ENCODE results near the gene NRXN3.

NRXN3 gene

DNA sequence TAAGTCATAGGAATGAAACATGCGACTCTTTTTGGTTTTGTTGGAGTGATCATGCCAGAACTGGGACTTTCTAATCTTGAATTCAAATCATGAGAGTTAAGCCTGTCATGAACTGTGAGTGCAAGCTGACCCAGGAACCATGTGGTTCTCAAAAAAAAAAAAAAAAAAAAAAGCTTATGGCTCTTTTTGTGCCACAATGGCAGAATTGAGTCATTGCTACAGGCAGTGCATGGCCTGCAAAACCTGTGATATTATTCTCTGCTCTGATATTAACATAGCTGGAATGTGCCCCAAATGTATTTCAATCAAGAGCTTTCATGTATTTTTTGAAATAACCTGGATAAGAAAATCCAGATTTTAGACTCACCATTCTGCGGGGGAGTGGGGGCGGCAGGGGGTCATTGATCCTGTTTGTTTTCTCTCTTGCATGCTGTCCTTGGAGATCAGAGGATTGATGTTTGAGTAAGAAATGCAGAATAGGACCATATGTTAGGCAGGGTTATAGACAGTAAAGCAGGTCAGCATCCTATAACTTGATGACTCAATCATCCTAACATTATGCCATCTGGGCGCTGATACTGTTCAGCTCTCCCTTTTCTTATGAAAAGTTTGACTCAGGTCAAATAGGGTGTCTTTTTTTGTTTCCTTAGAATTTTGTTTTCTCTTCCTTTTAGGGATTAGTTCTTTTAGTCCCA lies 1243.7 kb downstream of the NRXN3 start:
- no peak for DNase-seq (ENCODE audit: low read depth in 2 of 2)

DNA sequence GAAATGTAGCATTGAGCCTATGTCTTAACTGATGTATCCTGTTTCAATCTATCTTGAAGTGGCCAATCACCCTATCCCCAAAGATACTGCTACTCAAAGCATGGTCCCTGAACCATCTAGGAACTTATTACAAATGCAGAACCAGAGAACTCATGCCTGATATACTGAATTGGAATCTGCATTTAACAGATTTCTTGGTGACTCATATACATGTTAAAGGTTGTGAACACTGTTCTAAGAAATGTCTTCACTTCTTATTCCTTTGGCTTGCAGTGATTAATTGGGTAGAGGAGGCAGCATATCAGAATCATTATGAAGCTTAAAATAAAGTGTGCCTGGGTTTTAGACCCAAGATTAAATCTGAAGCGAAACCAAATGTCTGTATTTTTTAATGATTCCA lies 1245.6 kb downstream of the NRXN3 start:
- no peak for DNase-seq (ENCODE audit: low read depth in 2 of 2)

DNA sequence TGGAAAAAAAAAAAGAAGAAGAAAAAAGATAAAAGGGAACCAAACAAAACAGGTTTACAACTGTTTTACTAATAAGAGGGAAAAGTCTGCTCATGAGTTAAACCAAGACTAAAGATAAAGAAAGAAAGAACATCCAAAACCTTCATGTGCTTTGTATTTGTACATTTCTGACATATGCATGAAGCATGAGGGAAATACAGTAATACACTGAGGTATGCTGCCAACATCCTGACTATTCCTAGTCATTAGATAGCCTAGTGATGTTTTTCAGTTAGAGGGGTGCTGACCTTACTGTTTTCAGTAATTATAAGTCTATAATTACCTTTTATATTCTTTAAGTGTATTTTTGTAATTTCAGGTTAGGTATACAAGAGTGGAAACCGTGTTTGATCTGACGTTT lies 1247.8 kb downstream of the NRXN3 start:
- no peak for DNase-seq (ENCODE audit: low read depth in 2 of 2)

DNA sequence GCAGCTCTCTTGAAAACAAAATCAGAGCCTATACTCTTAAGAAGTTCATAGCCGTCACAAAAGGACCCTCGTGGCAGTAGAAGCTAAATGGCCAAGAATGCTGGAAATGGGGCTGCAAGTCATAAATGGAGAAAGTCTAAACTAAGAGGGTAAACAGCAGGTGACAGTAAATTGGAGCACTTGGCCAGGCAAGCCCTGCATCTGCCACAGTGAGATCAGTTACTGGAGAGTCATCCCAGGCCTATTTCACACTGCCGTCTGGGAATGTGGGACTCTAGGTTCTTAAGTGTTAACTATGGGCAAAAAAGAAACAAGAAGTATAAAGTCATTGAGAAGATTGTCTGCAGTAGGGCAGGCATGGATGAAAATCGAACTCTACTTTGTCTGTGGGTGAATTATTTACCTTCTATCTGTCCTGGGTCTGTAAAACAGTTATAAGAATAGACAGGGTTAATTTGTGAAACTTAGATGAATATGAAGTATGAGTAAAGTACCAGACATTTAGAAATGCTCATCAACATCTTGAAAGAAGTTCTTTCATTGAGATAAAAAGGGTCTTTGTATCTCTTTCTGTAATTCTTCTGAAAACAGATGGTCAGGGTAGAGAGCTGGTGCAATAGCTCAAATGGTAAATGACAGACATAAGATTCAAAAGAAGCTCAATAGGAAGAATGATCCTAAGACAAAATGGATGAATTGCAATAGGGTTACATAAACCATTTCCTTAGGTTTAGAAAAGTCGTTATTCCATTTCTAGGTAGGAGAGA lies 1248.7 kb downstream of the NRXN3 start:
- DNase-seq (ENCODE audit: low read depth in 2 of 2), result no peak

DNA sequence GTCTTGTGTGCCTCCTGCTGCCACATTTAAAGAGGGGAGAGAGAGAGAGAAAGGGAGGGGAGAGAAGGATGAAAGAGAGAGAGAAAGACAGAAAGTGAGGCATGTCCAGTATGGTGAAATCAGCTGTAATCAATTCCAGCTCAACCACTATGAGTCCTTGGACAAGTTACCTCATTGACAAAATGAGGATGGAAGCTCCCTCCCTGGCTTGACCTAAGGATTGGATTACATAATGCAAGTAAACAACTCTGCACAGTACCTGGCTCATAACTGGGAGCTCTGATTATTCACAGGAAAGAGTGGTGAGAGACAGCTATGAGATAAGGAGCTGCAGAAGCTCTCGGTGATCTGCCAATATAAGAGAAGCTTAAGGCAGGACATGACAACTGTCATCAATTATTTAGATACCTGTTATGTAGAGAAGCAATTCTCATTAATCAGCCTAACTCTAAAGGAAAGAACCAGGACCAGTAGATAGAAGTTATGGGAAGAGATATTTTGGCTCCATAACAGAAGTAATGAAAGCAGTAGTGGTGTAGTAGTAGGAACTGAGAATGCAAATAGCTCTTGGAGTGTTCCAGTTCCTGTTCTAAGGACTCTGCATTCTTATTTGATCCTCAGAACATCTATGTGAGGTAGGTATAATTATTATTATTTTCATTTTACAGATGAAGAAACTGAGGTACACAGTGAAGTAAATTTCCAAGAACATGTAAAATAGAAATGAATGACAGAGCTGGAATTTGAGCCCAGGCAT lies 1249.6 kb downstream of the NRXN3 start:
- no peak for DNase-seq (ENCODE audit: low read depth in 2 of 2)

DNA sequence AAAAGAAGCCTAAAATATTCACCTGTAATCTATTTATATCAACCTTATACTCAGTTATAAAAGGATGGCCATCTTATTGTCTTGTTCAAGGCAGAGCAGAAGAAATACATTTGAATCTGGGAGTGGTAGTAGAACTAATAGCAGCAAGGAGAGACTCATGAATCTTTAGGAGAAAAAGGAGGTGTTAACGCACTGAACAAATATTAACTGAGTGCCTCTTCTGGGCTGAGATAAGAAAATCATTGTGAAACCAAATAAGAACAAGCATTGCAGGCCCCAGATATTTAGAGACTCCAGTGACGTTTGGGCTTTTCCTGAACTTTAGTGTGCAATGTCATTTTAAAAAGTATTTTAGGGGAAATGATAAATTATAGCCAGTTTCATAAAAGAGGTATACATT lies 1250.6 kb downstream of the NRXN3 start:
- no peak for DNase-seq (ENCODE audit: low read depth in 2 of 2)

DNA sequence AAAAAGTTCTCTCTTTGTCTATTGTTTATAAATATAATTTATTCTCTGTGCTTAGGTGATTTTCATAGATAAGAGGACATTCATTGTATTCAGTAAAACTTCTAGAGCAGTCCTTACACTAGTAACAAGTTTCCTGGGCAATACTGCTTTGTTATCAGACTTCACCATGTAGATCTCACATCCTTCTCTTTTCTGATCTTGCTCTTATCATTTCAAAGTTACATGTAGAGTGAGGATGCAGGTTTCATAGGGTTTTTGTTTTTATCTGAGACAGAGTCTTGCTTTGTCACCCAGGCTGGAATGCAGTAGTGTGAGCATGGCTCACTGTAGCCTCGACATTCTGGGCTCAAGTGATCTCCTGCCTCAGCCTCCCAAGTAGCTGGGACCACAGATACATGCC lies 1251.6 kb downstream of the NRXN3 start:
- DNase-seq (ENCODE audit: low read depth in 2 of 2), result no peak

DNA sequence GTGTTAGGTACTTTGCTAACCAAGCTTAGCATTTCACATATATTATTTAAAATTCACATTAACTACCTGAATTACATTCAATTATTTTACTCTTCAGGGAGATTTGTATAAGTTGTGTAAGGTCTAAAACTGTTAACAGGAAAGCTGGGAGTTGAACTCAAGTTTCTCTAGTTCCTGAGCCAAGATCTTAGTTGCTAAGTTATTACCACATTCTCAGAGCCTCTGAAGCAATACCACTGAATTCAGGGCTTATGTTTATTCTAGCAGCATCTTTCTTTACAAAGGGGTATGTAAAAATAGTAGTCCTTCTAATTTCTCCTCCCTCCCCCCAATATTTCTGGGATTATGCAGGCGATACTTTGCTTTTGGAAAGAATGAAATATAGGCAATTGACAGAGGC lies 1254.3 kb downstream of the NRXN3 start:
- no peak for DNase-seq (ENCODE audit: low read depth in 2 of 2)

DNA sequence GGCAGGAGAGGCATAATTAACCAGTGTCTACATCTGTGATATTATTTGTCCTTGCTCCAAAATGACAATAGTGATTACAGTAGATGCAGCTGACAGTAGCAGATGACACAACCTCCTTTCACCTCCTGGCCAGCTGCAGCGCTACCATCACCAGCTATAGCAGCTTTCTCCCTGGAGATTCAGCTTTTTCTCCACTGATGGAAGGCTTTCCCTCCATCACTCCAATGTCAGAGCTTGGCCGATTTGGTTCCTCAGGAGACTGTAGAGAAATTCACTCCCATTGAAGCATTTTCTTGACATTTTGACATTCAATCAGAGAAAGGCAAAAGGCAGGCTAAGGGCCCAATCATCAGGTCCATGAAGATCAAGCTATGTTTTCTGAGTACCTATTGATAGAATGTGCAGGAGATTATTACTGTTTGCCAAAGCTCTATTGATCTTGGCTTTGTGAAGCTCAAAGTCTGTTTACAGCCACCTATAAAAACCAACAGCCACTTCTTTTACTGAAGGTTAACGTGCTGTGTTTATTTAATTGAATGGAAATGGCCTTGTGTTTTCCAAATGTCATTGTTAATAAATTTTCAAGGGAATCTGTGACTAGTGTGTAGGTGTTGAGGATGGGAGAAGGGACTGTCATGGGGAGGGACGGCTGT lies 1256.1 kb downstream of the NRXN3 start:
- DNase-seq (ENCODE audit: low read depth in 2 of 2), result no peak

DNA sequence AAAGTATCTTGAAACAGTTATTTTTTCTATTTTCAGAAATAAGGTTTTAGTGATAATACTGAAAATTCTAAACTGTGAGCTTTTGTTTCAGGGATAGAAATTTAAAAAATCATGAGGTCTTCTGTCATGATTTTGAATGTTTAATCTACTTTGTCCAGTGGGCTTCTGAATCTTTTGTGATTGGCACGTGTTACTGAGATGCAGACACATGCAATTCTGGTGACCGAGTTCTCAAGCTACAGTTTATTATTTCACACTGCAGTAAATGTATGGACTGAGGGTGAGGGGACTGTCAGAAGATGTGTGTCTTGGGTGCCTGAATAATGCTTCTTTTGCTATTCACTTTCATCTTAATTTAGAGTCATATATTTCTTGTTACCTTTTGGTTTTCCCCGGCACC lies 1262.5 kb downstream of the NRXN3 start:
- DNase-seq (ENCODE audit: low read depth in 2 of 2), result no peak

DNA sequence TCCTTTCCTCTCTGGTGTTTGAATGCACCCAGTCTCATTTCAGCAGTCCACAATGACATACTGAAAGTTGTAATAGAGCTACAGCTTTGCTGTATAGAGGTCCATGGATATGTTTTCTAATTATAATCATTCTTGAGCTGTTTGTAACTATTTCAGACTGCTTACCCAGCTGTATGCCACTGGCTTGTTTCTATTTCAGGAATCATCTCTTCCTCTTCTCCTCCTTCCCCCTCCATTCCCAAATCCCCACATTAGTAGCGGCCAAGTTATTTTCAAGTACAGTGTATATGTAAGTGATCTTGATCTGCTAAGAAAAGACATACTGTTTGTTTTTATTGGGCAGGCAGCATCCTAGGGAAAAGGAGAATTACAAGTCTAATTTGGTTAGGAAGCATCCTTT lies 1266.2 kb downstream of the NRXN3 start:
- DNase-seq (ENCODE audit: low read depth in 2 of 2), result no peak

DNA sequence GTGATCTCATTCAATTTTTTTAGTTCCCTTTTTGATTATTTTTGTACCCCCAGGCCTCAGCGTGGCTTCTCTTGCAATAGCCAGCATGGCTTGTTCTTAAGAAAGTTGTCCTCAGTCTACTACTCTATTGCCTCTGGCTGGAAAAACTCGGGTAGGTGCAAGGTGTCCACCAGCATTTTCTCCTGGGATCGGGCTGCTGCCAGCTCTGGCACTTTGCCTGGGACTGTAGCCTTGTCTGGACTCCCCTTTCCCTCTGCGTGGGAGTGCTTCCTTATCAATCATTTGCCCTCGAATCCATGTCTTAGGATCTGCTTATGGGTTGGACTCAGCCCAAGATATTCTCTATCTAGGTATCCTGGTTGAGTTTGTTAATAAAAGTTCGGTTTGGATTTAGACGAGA lies 1267.8 kb downstream of the NRXN3 start:
- no peak for DNase-seq (ENCODE audit: low read depth in 2 of 2)

DNA sequence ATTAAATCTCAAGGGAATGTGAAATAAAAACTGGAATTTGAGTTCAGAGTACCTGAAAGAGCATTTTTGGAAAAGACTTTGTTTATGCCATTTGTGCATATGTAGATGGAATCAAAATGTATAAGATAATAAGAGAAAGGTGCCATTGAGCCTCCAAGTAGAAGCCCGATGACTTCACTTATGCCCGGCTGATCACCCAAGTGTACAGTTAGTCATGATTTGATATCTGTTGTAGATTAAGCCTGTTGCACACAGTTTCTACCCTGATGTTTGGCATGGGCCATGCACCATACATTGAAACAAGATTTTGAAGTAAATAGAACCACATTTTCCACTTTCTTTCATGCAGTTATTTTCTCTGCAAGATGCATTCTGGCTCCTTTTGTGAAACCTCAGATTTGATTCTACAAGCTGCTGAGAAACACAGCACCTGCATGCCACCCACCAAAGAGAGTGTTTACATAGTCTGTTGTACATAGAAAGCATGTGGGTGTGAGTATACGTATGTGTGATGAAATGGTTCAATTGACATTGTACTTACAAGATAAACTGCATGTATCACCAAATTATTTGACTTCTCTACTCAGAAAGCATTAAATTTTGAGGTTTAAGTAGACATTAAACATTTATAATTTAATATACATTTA lies 1268.6 kb downstream of the NRXN3 start:
- no peak for DNase-seq (ENCODE audit: low read depth in 2 of 2)

DNA sequence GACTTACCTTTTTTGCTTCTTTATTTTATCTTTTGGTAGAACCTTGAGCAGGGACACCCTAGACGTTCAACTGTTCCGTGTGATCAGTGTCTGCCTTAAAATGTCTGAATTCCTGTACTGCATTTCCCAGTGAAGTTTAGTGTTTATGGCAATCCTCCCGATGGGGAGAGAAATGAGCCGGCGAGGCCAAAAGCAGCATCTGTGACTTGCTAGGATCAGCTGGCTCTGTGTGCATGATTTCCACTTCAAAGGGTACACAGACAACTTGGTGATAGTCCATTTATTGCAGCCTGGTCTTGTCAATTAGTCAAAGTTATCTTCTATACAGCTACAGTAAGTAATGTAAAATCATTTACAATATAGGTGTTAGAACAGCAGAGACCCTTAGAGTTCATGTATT lies 1272.6 kb downstream of the NRXN3 start:
- DNase-seq (ENCODE audit: low read depth in 2 of 2), result no peak

DNA sequence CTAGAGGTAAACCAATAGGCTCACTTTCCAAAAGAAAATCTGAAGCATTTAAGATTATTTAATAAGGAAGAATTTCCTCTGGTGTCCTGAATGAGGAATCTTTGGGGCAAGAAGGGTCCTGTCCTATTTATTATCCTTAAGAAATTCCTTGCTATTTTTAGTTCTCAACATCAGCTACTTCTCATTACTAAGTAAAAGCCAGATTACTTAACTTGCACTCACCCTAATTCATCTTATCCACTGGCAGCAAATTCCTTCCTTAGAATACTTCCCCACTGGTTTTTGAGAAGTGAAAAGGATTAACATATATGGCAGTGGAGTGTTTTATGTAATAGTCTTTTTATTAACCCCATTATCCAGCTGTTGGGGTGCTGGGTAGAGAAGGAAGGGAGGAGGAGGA lies 1273.4 kb downstream of the NRXN3 start:
- DNase-seq (ENCODE audit: low read depth in 2 of 2), result no peak

DNA sequence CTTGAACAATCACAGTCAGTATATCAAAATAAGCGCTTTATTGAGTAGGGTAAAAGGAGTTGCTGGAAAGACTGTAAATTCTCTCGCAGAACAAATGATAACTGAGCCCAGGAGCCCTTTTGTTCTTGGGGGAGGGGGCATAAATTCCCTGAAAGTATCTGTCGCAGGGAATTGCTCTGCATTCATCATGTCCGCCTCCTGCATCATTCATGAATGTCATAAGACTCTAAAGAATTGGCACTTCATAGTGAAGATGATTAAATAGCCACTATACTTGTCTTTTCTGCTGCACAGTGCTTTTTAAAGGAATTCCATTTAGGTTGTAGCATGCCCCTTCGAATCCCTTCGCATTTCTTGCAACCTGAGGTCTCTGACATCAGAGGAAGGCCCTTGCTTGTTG lies 1278.8 kb downstream of the NRXN3 start:
- no peak for DNase-seq (ENCODE audit: low read depth in 2 of 2)

DNA sequence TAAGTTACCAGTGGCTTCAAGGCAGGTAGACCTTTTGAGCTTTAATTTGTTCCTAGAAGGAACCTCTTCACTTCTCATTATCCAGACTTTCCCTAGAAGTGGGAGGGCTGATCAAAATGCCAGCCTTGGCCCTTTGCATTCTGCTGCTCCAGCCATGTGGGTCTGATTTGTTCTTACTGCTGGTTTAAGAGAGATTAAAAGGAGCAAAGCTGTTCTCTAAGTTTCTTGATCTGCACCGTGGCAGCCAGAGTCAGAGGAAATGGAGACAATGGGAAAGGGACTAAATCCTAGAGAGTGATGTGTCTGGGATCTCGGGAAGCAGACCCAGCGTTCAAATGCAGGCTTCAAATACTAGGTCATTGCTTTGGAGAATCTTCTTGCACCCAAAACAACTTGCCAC lies 1281.4 kb downstream of the NRXN3 start:
- no peak for DNase-seq (ENCODE audit: low read depth in 2 of 2)

DNA sequence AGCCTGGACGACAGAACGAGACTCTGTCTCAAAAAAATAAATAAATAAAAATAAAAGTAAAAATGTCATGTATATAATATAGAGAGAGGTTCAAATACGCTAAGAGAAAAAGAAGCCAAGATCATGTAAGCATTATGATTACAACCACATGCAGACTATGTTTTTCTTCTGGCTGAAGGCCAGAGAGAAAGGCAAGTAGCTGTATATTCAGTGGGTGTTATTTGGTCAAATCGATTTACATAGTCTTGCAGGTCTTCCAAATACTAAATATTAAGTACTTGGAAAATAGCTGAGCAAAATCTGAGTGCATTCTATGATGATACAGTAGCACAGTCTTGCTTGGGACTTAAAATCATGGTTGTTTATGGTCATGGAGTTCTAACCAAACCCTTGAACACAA lies 1283.1 kb downstream of the NRXN3 start:
- no peak for DNase-seq (ENCODE audit: low read depth in 2 of 2)

DNA sequence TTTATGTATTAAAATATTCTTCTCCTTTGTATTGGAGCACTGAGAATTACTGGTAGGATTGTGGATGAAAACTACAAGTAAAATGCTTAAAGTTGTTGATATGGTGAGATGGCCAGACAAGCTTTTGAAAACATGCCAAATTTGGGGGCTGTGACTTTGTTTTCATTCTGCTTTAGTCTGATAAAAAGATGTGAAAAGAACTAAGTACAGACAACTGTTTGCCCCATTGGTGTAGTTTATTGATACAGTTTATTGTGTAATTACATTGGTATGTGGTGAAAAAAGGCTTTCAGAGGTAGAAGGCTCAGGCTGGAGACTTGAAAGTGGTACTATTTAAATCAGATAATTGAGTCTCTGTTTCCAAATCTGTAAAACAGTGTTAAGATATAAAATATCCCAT lies 1294.3 kb downstream of the NRXN3 start:
- DNase-seq (ENCODE audit: low read depth in 2 of 2), result no peak

DNA sequence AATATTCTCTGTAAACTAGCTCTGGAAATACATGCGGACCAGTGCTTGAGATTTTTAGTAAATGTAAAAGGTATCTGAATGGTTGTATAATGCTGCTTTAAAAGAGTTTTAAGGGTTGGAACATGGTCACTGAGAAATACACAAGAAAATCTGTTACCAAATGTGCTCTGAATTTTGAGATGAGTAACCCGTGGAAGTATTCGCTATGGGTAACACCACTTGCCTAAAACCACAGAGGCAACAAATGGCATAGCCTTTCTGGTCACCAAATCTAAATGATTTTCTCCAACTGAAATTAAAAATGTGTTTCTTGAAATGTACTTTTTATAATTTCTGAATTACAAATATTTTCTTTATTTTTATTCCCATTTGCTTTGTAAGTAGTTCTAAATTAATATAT lies 1295.5 kb downstream of the NRXN3 start:
- no peak for DNase-seq (ENCODE audit: low read depth in 2 of 2)

DNA sequence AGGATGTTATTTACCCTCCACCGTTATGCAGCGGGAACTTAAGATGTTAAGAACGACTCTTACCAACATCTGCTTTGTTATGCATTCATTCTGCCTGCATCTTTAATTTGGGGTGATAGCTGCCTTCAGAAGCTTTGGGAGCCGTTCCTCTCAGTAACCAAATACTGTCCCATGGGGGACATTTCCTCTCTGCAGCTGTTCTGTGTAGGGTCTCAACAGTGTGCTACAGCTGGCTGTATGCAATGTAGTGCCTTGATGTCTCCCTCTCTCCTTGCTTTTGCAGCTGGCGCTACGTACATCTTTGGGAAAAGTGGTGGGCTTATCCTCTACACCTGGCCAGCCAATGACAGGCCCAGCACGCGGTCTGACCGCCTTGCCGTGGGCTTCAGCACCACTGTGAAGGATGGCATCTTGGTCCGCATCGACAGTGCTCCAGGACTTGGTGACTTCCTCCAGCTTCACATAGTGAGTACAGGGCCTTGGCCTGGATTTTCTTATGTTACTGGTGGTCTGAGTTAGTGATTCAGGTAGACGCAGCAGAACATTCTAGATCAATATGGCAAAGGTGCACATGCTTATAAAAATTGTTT lies 1296.9 kb downstream of the NRXN3 start:
- DNase-seq (ENCODE audit: low read depth in 2 of 2), result no peak

DNA sequence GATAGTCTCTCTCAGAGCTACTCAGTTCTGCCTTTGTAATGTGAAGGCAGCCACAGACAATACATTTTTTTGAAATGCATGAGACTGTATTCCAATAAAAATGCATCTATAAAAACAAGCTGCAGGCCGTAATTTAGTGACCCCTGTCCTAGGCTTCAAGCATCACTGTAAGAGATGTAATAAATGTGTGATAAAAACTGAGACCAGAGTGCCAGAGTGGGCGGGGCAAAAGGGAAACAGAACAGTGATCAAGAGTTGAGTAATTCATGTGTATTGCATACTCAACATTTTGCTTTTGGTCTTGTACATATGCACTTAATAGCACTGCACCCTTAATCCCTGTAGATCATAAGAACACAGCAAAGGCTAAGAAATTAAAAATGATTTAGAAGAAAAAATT lies 1297.7 kb downstream of the NRXN3 start:
- no peak for DNase-seq (ENCODE audit: low read depth in 2 of 2)
